Astrocyte (in vitro differentiated cells and primary cell): ENCODE measurements around the gene CEP20.

Source experiments
- CTCF ChIP-seq: IDR thresholded peaks from 2 replicates; pipeline ENCODE4 v1.5.1; 2011; ENCODE audit warnings: low read depth, mild to moderate bottlenecking, inconsistent platforms, low read length, moderate library complexity; ENCODE audit not compliant: insufficient read depth
- EZH2 ChIP-seq: IDR thresholded peaks from 2 replicates; pipeline ENCODE4 v1.6.1; 2012; ENCODE audit warnings: mild to moderate bottlenecking, low read length, inconsistent platforms; ENCODE audit not compliant: insufficient read depth

DNA sequence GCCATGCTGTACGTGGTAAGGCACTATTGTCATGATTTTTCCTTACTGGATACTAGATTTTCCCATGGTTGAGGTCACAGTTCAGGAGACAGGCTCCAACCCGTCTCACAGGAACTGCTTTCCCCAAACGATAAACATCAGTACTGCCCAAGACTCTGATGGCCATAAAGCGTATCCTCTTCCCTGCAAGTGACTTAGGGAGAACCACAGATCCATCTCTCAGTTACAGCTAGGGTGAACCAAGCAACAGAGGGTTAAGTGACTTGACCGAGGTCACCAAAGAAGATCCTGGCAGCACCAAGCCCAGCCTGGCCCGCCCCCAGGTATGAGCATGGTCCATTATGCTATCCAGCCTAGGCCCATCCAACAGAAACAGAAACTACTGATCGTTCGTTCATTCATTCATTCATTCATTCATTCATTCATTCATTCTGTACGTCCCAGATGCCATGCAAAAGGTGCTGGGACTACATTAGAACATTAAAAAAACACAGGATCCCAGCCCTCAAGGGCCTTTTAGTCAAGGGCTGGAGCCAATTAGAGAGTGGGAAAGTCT, 62.6 kb downstream of the CEP20 start:
- TF ChIP-seq EZH2 (no peak), CTCF (no peak)
